GM12873 (cell line): ENCODE data around the gene MTX3.

Experiments
- CTCF ChIP-seq: IDR thresholded peaks from 2 replicates; pipeline ENCODE4 v1.5.1; 2012; ENCODE audit warnings: low read depth, mild to moderate bottlenecking, moderate library complexity, low read length, control low read depth; ENCODE audit not compliant: insufficient read depth; ENCODE audit errors: missing control alignments

The MTX3 gene

GRCh38 chr5:80033513-80033912 is 42.5 kb upstream of the MTX3 start:
- no peak for TF ChIP-seq CTCF

GRCh38 chr5:80031109-80031508 is 40.0 kb upstream of the MTX3 start:
- no peak for TF ChIP-seq CTCF

GRCh38 chr5:80026841-80027240 is 35.8 kb upstream of the MTX3 start:
- TF ChIP-seq CTCF = no peak

GRCh38 chr5:80025069-80025468 is 34.0 kb upstream of the MTX3 start:
- TF ChIP-seq CTCF = no peak

GRCh38 chr5:80010754-80011392 is 19.8 kb upstream of the MTX3 start:
- no peak for TF ChIP-seq CTCF

GRCh38 chr5:80008995-80009765 is 18.1 kb upstream of the MTX3 start:
- no peak for TF ChIP-seq CTCF

GRCh38 chr5:80002677-80003076 is 11.6 kb upstream of the MTX3 start:
- TF ChIP-seq CTCF = no peak
